ENCODE results near the gene CRIP3. TPM values are rescaled to one million over a fixed set of nuclear protein-coding genes. Genes with fewer than 3 reads are reported as not detected.
"Not testable (repeated sequence)": the region's sequence is repeated elsewhere in the genome, so short reads cannot be mapped to it uniquely, and the experiment has no call there.

CRIP3 gene
- total and polyA plus RNA-seq, 2 of the 13 experiments (the other 11 are each of a cell fraction or from before 2014, with no cell fraction given), result 6.3 to 9.3 TPM

GRCh38 chr6:43351951-43352350 is 43.3 kb upstream of the CRIP3 start:
- H3K4me3 ChIP-seq (replicated peaks in 1 of 3; ENCODE audit: insufficient read depth in 1 of 3, low read depth in 2 of 3, low read length in 3 of 3); intact Hi-C loops (cut with micrococcal nuclease; ENCODE audit: unreplicated experiment); H3K27me3 ChIP-seq (ENCODE audit: control insufficient read depth in 1 of 2, insufficient read depth in 2 of 2, low read length in 2 of 2); ATAC-seq; H3K9me3 ChIP-seq (ENCODE audit: low read length); CTCF ChIA-PET (ENCODE audit: low intra/inter-chr PET ratio, low total read pairs); H3K9ac ChIP-seq (ENCODE audit: insufficient read depth, low read depth, low read length); H3K4me2 ChIP-seq (ENCODE audit: low read depth, low read length); in situ Hi-C loops (cut with HindIII; ENCODE audit: extremely low pct_ligation_motif_present, low pct_unique_long_range_greater_than_20kb); H3K4me1 ChIP-seq (ENCODE audit: insufficient read depth, low read length); DNase-seq (ENCODE audit: low spot score); FAIRE-seq; BruUV-seq (replicated peaks); H4K20me1 ChIP-seq (ENCODE audit: insufficient read depth, low read length); H3K79me2 ChIP-seq (ENCODE audit: insufficient read depth, low read length); POLR2A ChIA-PET; H2AFZ ChIP-seq (ENCODE audit: low read length); H3K27ac ChIP-seq (ENCODE audit: extremely low read length, insufficient read depth, low read length); TF ChIP-seq CREB1 (CRISPR knock-in tag; IDR thresholded peaks at IDR 0.05): not testable (repeated sequence)
- peaks cover 26 to 49% of the 10 kb centered on the region in 2 experiments for H3K36me3 ChIP-seq (replicated peaks in 1 of 2; ENCODE audit: control insufficient read depth in 1 of 2, insufficient read depth in 2 of 2, low read length in 2 of 2)
- peak; percentile 84 for TF ChIP-seq CREB1 (IDR thresholded peaks at IDR 0.05)
- WGBS (ENCODE audit: low lambda C conversion rate), result 90% methylated on average over 5 of the region's 5 CpGs

- H3K4me1 ChIP-seq (ENCODE audit: insufficient read depth, low read length), result no peaks in the 10 kb centered on the region
- no peak overlapping the region for H3K9ac ChIP-seq (ENCODE audit: insufficient read depth, low read depth, low read length)
- H3K79me2 ChIP-seq (ENCODE audit: insufficient read depth, low read length), result no peaks in the 10 kb centered on the region
- intact Hi-C loops (cut with micrococcal nuclease; ENCODE audit: unreplicated experiment) (no loop called here), in situ Hi-C loops (cut with HindIII; ENCODE audit: extremely low pct_ligation_motif_present, low pct_unique_long_range_greater_than_20kb) (no loop called here)
- FAIRE-seq (no peak), ATAC-seq (no peak), DNase-seq (ENCODE audit: low spot score) (no peak)
- no TSS peak for BruUV-seq (replicated peaks)
- WGBS (ENCODE audit: low lambda C conversion rate), result 93% methylated on average over 3 of the region's 3 CpGs
- ChIA-PET POLR2A (no interaction called here), CTCF (ENCODE audit: low intra/inter-chr PET ratio, low total read pairs) (no interaction called here)
- no peaks in the 10 kb centered on the region for H4K20me1 ChIP-seq (ENCODE audit: insufficient read depth, low read length)
- no peaks in the 10 kb centered on the region for H3K9me3 ChIP-seq (ENCODE audit: low read length)
- no peak overlapping the region for H2AFZ ChIP-seq (ENCODE audit: low read length)
- no peaks in the 10 kb centered on the region for H3K27me3 ChIP-seq (ENCODE audit: control insufficient read depth in 1 of 2, insufficient read depth in 2 of 2, low read length in 2 of 2)
- peaks cover 19 to 49% of the 10 kb centered on the region in 2 experiments for H3K36me3 ChIP-seq (replicated peaks in 1 of 2; ENCODE audit: control insufficient read depth in 1 of 2, insufficient read depth in 2 of 2, low read length in 2 of 2)
- no peak overlapping the region for H3K27ac ChIP-seq (ENCODE audit: extremely low read length, insufficient read depth, low read length)
- H3K4me3 ChIP-seq (replicated peaks in 1 of 3; ENCODE audit: insufficient read depth in 1 of 3, low read depth in 2 of 3, low read length in 3 of 3), result no peak overlapping the region
- H3K4me2 ChIP-seq (ENCODE audit: low read depth, low read length), result no peak overlapping the region
- TF ChIP-seq ZNF496 (CRISPR knock-in tag; IDR thresholded peaks at IDR 0.05; ENCODE audit: insufficient replicate concordance) (no peak), LBX2 (CRISPR knock-in tag; IDR thresholded peaks at IDR 0.05; ENCODE audit: borderline replicate concordance) (no peak), ZMAT5 (CRISPR knock-in tag; IDR thresholded peaks at IDR 0.05; ENCODE audit: borderline replicate concordance, low read depth) (no peak), KLF12 (CRISPR knock-in tag; IDR thresholded peaks at IDR 0.05; ENCODE audit: borderline replicate concordance) (no peak), ZBTB40 (IDR thresholded peaks at IDR 0.05) (no peak), ZBTB40 (CRISPR knock-in tag; IDR thresholded peaks at IDR 0.05) (no peak), MEIS1 (CRISPR knock-in tag; IDR thresholded peaks at IDR 0.05; ENCODE audit: borderline replicate concordance) (no peak), BRCA1 (CRISPR knock-in tag; IDR thresholded peaks at IDR 0.05) (no peak)
Observed at GRCh38 chr6:43347444-43347843, 38.8 kb upstream of the CRIP3 start.
